HepG2 (cell line): Measurements from ENCODE around the gene BAIAP3. TPM values are rescaled to one million over a fixed set of nuclear protein-coding genes. Genes with fewer than 3 reads are reported as not detected.

ENCODE experiments used
- E2F5 ChIP-seq: sonication (generic); formaldehyde crosslinking; conservative IDR thresholded peaks from 2 replicates; pipeline ENCODE4 v1.4.0; 2020; ENCODE audit warnings: missing genetic modification reagents
- KDM5A ChIP-seq: fragments of 200-600 bp; sonication (generic); IDR thresholded peaks from 2 replicates; pipeline ENCODE4 v1.7.0; 2018; ENCODE audit warnings: antibody characterized with exemption, mild to moderate bottlenecking, low read length, borderline replicate concordance
- MXD1 ChIP-seq: sonication (generic); formaldehyde crosslinking; IDR thresholded peaks from 2 replicates; pipeline ENCODE4 v1.4.0; 2020; ENCODE audit warnings: mild to moderate bottlenecking, missing genetic modification reagents
- PCBP1 ChIP-seq: fragments of 200-400 bp; formaldehyde crosslinking; IDR thresholded peaks from 2 replicates; pipeline ENCODE4 v1.6.1; 2017; ENCODE audit warnings: mild to moderate bottlenecking, low read depth, low read length, borderline replicate concordance
- REPIN1 ChIP-seq: sonication (generic); formaldehyde crosslinking; IDR thresholded peaks from 2 replicates; pipeline ENCODE4 v1.8.0; 2022; ENCODE audit warnings: missing genetic modification reagents, low read depth, mild to moderate bottlenecking, borderline replicate concordance
- SNAPC4 ChIP-seq: sonication (generic); formaldehyde crosslinking; IDR thresholded peaks from 2 replicates; pipeline ENCODE4 v1.4.0; 2020; ENCODE audit warnings: mild to moderate bottlenecking, missing genetic modification reagents
- ZBTB2 ChIP-seq: sonication (generic); formaldehyde crosslinking; IDR thresholded peaks from 2 replicates; pipeline ENCODE4 v1.8.0; 2022; ENCODE audit warnings: low read depth, missing genetic modification reagents
- ZNF3 ChIP-seq: IDR thresholded peaks from 2 replicates; pipeline ENCODE4 v1.7.0; 2017; ENCODE audit warnings: inconsistent platforms
- ZNF512 ChIP-seq: sonication (generic); formaldehyde crosslinking; IDR thresholded peaks from 2 replicates; pipeline ENCODE4 v1.4.0; 2020; ENCODE audit warnings: mild to moderate bottlenecking, missing genetic modification reagents
- ZNF800 ChIP-seq: sonication (generic); formaldehyde crosslinking; IDR thresholded peaks from 2 replicates; pipeline ENCODE4 v1.4.0; 2020; ENCODE audit warnings: missing genetic modification reagents
- ZNF883 ChIP-seq: sonication (generic); formaldehyde crosslinking; IDR thresholded peaks from 2 replicates; pipeline ENCODE4 v1.5.1; 2020; ENCODE audit warnings: mild to moderate bottlenecking, missing genetic modification reagents; ENCODE audit errors: not compliant biosample characterization
- polyA plus RNA-seq, 8 experiments: library from polyadenylated mRNA; depleted of rRNA in 3 of 8; stranded (reverse) in 7 of 8; unstranded in 1 of 8; fragments of >200 nt; fragmentation: Illumina TruSeq in 4 of 8; extraction: Trizol in 4 of 8; gene quantifications; 2 replicates each; pipeline versions ENCODE4 v1.2.1 to v1.2.3, GENCODE V29; 2011 to 2016; ENCODE audit warnings: low read depth in 4 of 8, missing spikeins in 1 of 8, mixed read lengths in 1 of 8; ENCODE audit not compliant: insufficient read depth in 1 of 8
- total RNA-seq, 5 experiments: library from RNA; depleted of rRNA; stranded (reverse); fragments of >200 nt; fragmentation: Illumina TruSeq; extraction: Trizol; gene quantifications; 2 replicates each; pipeline ENCODE4 v1.2.3, GENCODE V29; 2016; ENCODE audit warnings: low read depth in 1 of 5

The BAIAP3 gene
- total and polyA plus RNA-seq, 2 of the 13 experiments (the other 11 are each of a cell fraction or from before 2014, with no cell fraction given): 3.2 to 5.7 TPM

GRCh38 chr16:1308977-1309885, 24.2 kb upstream of the BAIAP3 start, which contains the start of gene UBE2I (continued):
- TF ChIP-seq ZNF512 (CRISPR knock-in tag): no peak
- peak; percentile 86; the same call in 1 of the 2 replicates for TF ChIP-seq MXD1 (CRISPR knock-in tag)
- TF ChIP-seq REPIN1 (CRISPR knock-in tag): no peak
- 0 out of 2 replicates have a peak, but pooled peaks have one; percentile 39 for TF ChIP-seq E2F5 (CRISPR knock-in tag)
- 0 out of 2 replicates have a peak, but pooled peaks have one; percentile 61 for TF ChIP-seq PCBP1
- no peak for TF ChIP-seq ZNF800 (CRISPR knock-in tag)
- TF ChIP-seq KDM5A: peak; percentile 79; the same call in 1 of the 2 replicates
- TF ChIP-seq SNAPC4: peak; percentile 76; the same call in 1 of the 2 replicates
- no peak; the same call in 1 of the 2 replicates for TF ChIP-seq ZBTB2 (CRISPR knock-in tag)
- peak; percentile 60; the same call in 1 of the 2 replicates for TF ChIP-seq ZNF3 (CRISPR knock-in tag)
- peak; percentile 93 for TF ChIP-seq ZNF883 (CRISPR knock-in tag)
